OCI-LY3 (cell line): Measurements from ENCODE around the gene HSF2BP.

Experiments used
- H2AFZ ChIP-seq: fragments of 200-600, 300-600 bp; shearing (Covaris generic); 2 replicates; pipeline ENCODE4 v1.6.0; 2014; ENCODE audit warnings: antibody characterized with exemption, low read depth, low read length
- H3K27ac ChIP-seq: fragments of 200-600, 300-600 bp; sonication (generic); 2 replicates; pipeline ENCODE4 v1.5.1; 2014; ENCODE audit warnings: mild to moderate bottlenecking, low read length, moderate library complexity, mixed read lengths
- H3K27me3 ChIP-seq: fragments of 200-600, 300-600 bp; sonication (generic); 2 replicates; pipeline ENCODE4 v1.6.1; 2014; ENCODE audit warnings: low read depth, low read length, mixed read lengths
- H3K36me3 ChIP-seq: fragments of 200-600, 300-600 bp; sonication (generic); replicated peaks from 2 replicates; pipeline ENCODE3; 2014; ENCODE audit warnings: low read depth, low read length, mixed read lengths
- H3K4me1 ChIP-seq: fragments of 300-600, 200-600 bp; sonication (generic); 2 replicates; pipeline ENCODE4 v1.6.1; 2014; ENCODE audit warnings: low read length, mixed read lengths
- H3K4me2 ChIP-seq: fragments of 200-600, 300-600 bp; sonication (generic); 2 replicates; pipeline ENCODE4 v1.6.1; 2014; ENCODE audit warnings: low read length, mixed read lengths
- H3K4me3 ChIP-seq: fragments of 300-600, 200-600 bp; sonication (generic); 2 replicates; pipeline ENCODE4 v1.5.1; 2014; ENCODE audit warnings: antibody characterized with exemption, mild to moderate bottlenecking, low read length, moderate library complexity
- H3K79me2 ChIP-seq: fragments of 300-600, 200-600 bp; shearing (Covaris generic); 2 replicates; pipeline ENCODE4 v1.6.1; 2014; ENCODE audit warnings: mild to moderate bottlenecking, low read length, mixed read lengths
- H3K9ac ChIP-seq: fragments of 300-600, 200-600 bp; shearing (Covaris generic); 2 replicates; pipeline ENCODE4 v1.6.0; 2014; ENCODE audit warnings: mild to moderate bottlenecking, low read length, moderate library complexity
- H3K9me3 ChIP-seq: fragments of 200-600, 300-600 bp; shearing (Covaris generic); 2 replicates; pipeline ENCODE4 v1.6.1; 2014; ENCODE audit warnings: low read length, mixed read lengths; ENCODE audit not compliant: insufficient read depth
- H4K20me1 ChIP-seq: fragments of 200-600, 300-600 bp; sonication (generic); 2 replicates; pipeline ENCODE4 v1.6.1; 2016; ENCODE audit warnings: low read length, mixed read lengths; ENCODE audit not compliant: insufficient read depth
- CTCF ChIP-seq: fragments of 200-600, 300-600 bp; sonication (generic); IDR thresholded peaks from 2 replicates; pipeline ENCODE4 v1.5.1; 2014; ENCODE audit warnings: antibody characterized with exemption, low read length, low read depth
- EZH2phosphoT487 ChIP-seq: fragments of 200-600 bp; shearing (Covaris generic); IDR thresholded peaks from 2 replicates; pipeline ENCODE4 v1.6.1; 2018; ENCODE audit warnings: antibody characterized with exemption, mixed run types, low read depth

Gene HSF2BP

GRCh38 chr21:43605320-43606215, 53.7 kb downstream of the HSF2BP start:
- peaks cover 6% of the 10 kb centered on the region; the same call in 1 of the 2 replicates for H3K4me1 ChIP-seq

GRCh38 chr21:43604505-43605204, 54.6 kb downstream of the HSF2BP start:
- Histone ChIP-seq H4K20me1 (no peaks in the 10 kb centered on the region), H3K4me1 (peaks cover 6% of the 10 kb centered on the region; the same call in 1 of the 2 replicates), H3K9me3 (no peaks in the 10 kb centered on the region), H3K4me2 (no peak overlapping the region), H3K27ac (no peak overlapping the region), H3K27me3 (no peaks in the 10 kb centered on the region), H3K79me2 (no peaks in the 10 kb centered on the region), H3K36me3 (no peaks in the 10 kb centered on the region), H3K4me3 (no peak overlapping the region), H2AFZ (no peak overlapping the region), H3K9ac (no peak overlapping the region)
- TF ChIP-seq EZH2phosphoT487 (no peak), CTCF (no peak)

More at GRCh38 chr21:43605320-43606215, 53.7 kb downstream of the HSF2BP start:
- Histone ChIP-seq H3K27me3 (no peaks in the 10 kb centered on the region), H3K9me3 (no peaks in the 10 kb centered on the region), H3K27ac (no peak overlapping the region), H4K20me1 (no peaks in the 10 kb centered on the region), H3K79me2 (no peaks in the 10 kb centered on the region), H2AFZ (no peak overlapping the region), H3K4me2 (no peak overlapping the region), H3K9ac (no peak overlapping the region), H3K4me3 (no peak overlapping the region), H3K36me3 (no peaks in the 10 kb centered on the region)
- no peak for TF ChIP-seq EZH2phosphoT487
- no peak for TF ChIP-seq CTCF

- no peak overlapping the region for H2AFZ ChIP-seq
- H3K9ac ChIP-seq = no peak overlapping the region
- no peak overlapping the region for H3K4me3 ChIP-seq
- no peaks in the 10 kb centered on the region for H3K27me3 ChIP-seq
- no peaks in the 10 kb centered on the region for H3K79me2 ChIP-seq
- H3K9me3 ChIP-seq = no peaks in the 10 kb centered on the region
- H3K4me2 ChIP-seq = no peak overlapping the region
- H3K27ac ChIP-seq = no peak overlapping the region
- no peaks in the 10 kb centered on the region for H3K36me3 ChIP-seq
- no peaks in the 10 kb centered on the region for H4K20me1 ChIP-seq
- peaks cover 6% of the 10 kb centered on the region; the same call in 1 of the 2 replicates for H3K4me1 ChIP-seq
- no peak for TF ChIP-seq EZH2phosphoT487
- TF ChIP-seq CTCF = no peak
Observed at GRCh38 chr21:43603641-43604504, 55.4 kb downstream of the HSF2BP start.
